SU-DHL-6 (cell line): ENCODE data around the gene TRPM3.

Experiments used
- H2AFZ ChIP-seq: fragments of 200-600 bp; sonication (generic); 2 replicates; pipeline ENCODE4 v1.6.1; 2014; ENCODE audit warnings: low read depth, mild to moderate bottlenecking, moderate library complexity, mixed read lengths, antibody characterized with exemption, low read length; ENCODE audit not compliant: severe bottlenecking
- H3F3A ChIP-seq: fragments of 200-600 bp; shearing (Covaris generic); 2 replicates; pipeline ENCODE4 v1.6.0; 2016; ENCODE audit warnings: antibody characterized with exemption, mild to moderate bottlenecking; ENCODE audit not compliant: insufficient read depth
- H3K27ac ChIP-seq: fragments of 200-600 bp; sonication (generic); 2 replicates; pipeline ENCODE4 v1.5.1; 2016; ENCODE audit warnings: low read depth, mild to moderate bottlenecking, low read length, moderate library complexity, mixed read lengths
- H3K27me3 ChIP-seq: fragments of 200-600 bp; sonication (generic), shearing (Covaris generic); 2 replicates; pipeline ENCODE4 v1.6.0; 2014; ENCODE audit warnings: mild to moderate bottlenecking, low read length
- H3K36me3 ChIP-seq: fragments of 200-600 bp; sonication (generic); 2 replicates; pipeline ENCODE4 v1.6.1; 2014; ENCODE audit warnings: mild to moderate bottlenecking, low read length, mixed read lengths
- H3K4me2 ChIP-seq: fragments of 300-600, 200-600 bp; shearing (Covaris generic), sonication (generic); 2 replicates; pipeline ENCODE4 v1.6.0; 2014; ENCODE audit warnings: low read length, low read depth, mild to moderate bottlenecking; ENCODE audit not compliant: poor library complexity, severe bottlenecking
- H3K4me3 ChIP-seq: fragments of 200-600 bp; sonication (generic); 2 replicates; pipeline ENCODE4 v1.5.1; 2014; ENCODE audit warnings: antibody characterized with exemption, low read length, mild to moderate bottlenecking, mixed read lengths; ENCODE audit not compliant: insufficient read depth, poor library complexity, severe bottlenecking
- H3K79me2 ChIP-seq: fragments of 200-600 bp; sonication (generic); 2 replicates; pipeline ENCODE4 v1.6.1; 2014; ENCODE audit warnings: mild to moderate bottlenecking, low read length, moderate library complexity; ENCODE audit not compliant: insufficient read depth
- H3K9ac ChIP-seq: fragments of 200-600 bp; sonication (generic); 2 replicates; pipeline ENCODE4 v1.7.0; 2014; ENCODE audit warnings: mild to moderate bottlenecking, low read length
- H3K9me2 ChIP-seq: fragments of 200-600 bp; sonication (generic); replicated peaks from 2 replicates; pipeline ENCODE4 v1.6.1; 2014; ENCODE audit warnings: low read length; ENCODE audit not compliant: insufficient read depth
- H3K9me3 ChIP-seq: fragments of 200-600 bp; sonication (generic); 2 replicates; pipeline ENCODE4 v1.6.1; 2014; ENCODE audit warnings: low read length, mixed read lengths; ENCODE audit not compliant: insufficient read depth
- H4K20me1 ChIP-seq: fragments of 200-600 bp; sonication (generic); 2 replicates; pipeline ENCODE4 v1.6.1; 2014; ENCODE audit warnings: low read depth, mild to moderate bottlenecking, antibody characterized with exemption, low read length, moderate library complexity, mixed read lengths
- CTCF ChIP-seq: fragments of 200-600 bp; sonication (generic); IDR thresholded peaks from one replicate; pipeline ENCODE4 v1.5.1; 2017; ENCODE audit warnings: antibody characterized with exemption, mild to moderate bottlenecking, low read length, moderate library complexity; ENCODE audit not compliant: insufficient read depth, poor library complexity, severe bottlenecking
- EZH2phosphoT487 ChIP-seq: fragments of 200-600 bp; sonication (generic), shearing (Covaris generic); conservative IDR thresholded peaks from 2 replicates; pipeline ENCODE4 v1.6.1; 2018; ENCODE audit warnings: mild to moderate bottlenecking, antibody characterized with exemption, low read length, moderate library complexity, mixed read lengths

TRPM3 gene

GRCh38 chr9:70563431-70564204 lies 557.8 kb downstream of the TRPM3 start:
- H4K20me1 ChIP-seq: no peaks in the 10 kb centered on the region
- H3K27me3 ChIP-seq: no peaks in the 10 kb centered on the region
- no peak overlapping the region for H3K4me2 ChIP-seq
- H3F3A ChIP-seq: no peaks in the 10 kb centered on the region
- H3K79me2 ChIP-seq: no peaks in the 10 kb centered on the region
- no peaks in the 10 kb centered on the region for H3K36me3 ChIP-seq
- H3K27ac ChIP-seq: no peak overlapping the region
- H3K9me3 ChIP-seq: no peaks in the 10 kb centered on the region
- no peak overlapping the region for H2AFZ ChIP-seq
- H3K4me3 ChIP-seq: no peak overlapping the region
- no peaks in the 10 kb centered on the region for H3K9me2 ChIP-seq
- H3K9ac ChIP-seq: no peak overlapping the region
- TF ChIP-seq EZH2phosphoT487: no peak
- TF ChIP-seq CTCF: no peak

GRCh38 chr9:70563010-70563409 lies 558.4 kb downstream of the TRPM3 start:
- no peaks in the 10 kb centered on the region for H3K36me3 ChIP-seq
- H3K4me2 ChIP-seq: no peak overlapping the region
- H3K9me3 ChIP-seq: no peaks in the 10 kb centered on the region
- no peaks in the 10 kb centered on the region for H3K9me2 ChIP-seq
- no peaks in the 10 kb centered on the region for H3F3A ChIP-seq
- H3K79me2 ChIP-seq: no peaks in the 10 kb centered on the region
- TF ChIP-seq EZH2phosphoT487: no peak
- no peak for TF ChIP-seq CTCF
- H4K20me1 ChIP-seq: no peaks in the 10 kb centered on the region
- H3K27me3 ChIP-seq: no peaks in the 10 kb centered on the region
- H2AFZ ChIP-seq: no peak overlapping the region
- no peak overlapping the region for H3K27ac ChIP-seq
- no peak overlapping the region for H3K9ac ChIP-seq
- H3K4me3 ChIP-seq: no peak overlapping the region

- no peak overlapping the region for H3K4me3 ChIP-seq
Measured at GRCh38 chr9:70561786-70562395, 559.5 kb downstream of the TRPM3 start.

More at GRCh38 chr9:70561786-70562395, 559.5 kb downstream of the TRPM3 start:
- Histone ChIP-seq H3K27me3 (no peaks in the 10 kb centered on the region), H2AFZ (no peak overlapping the region), H3K79me2 (no peaks in the 10 kb centered on the region), H3K36me3 (no peaks in the 10 kb centered on the region), H3K9me2 (no peaks in the 10 kb centered on the region), H3K27ac (no peak overlapping the region), H4K20me1 (no peaks in the 10 kb centered on the region), H3K9ac (no peak overlapping the region), H3F3A (no peaks in the 10 kb centered on the region), H3K9me3 (no peaks in the 10 kb centered on the region), H3K4me2 (no peak overlapping the region)
- TF ChIP-seq CTCF: no peak
- TF ChIP-seq EZH2phosphoT487: no peak
